IMR-90 (cell line): ENCODE measurements around the gene GAL. TPM values are rescaled to one million over a fixed set of nuclear protein-coding genes. Genes with fewer than 3 reads are reported as not detected.

Source experiments
- ATAC-seq: fragments of 200-7000 bp; cut with Tn5 transposase; 2 replicates; pipeline ENCODE4 v1.9.1; 2020; ENCODE audit warnings: low read depth, mild to moderate bottlenecking, moderate library complexity
- BruUV-seq: library from RNA; stranded (reverse); fragments of 400-500 nt; replicated peaks from 2 replicates; lab custom pipeline; 2021; lab: Mats Ljungman, UMichigan
- CTCF ChIA-PET: fragments of 300-600 bp; formaldehyde crosslinking; extraction: SDS; loops from one replicate; lab custom pipeline; 2021; ENCODE audit warnings: antibody characterized with exemption; lab: Yijun Ruan, JAX
- POLR2A ChIA-PET: fragments of 300-600 bp; sonication (Branson Sonifier 250); formaldehyde crosslinking; loops from one replicate; lab custom pipeline; 2022; ENCODE audit warnings: antibody characterized with exemption; ENCODE audit not compliant: unreplicated experiment; lab: Charles Lee
- DNase-seq: peaks from one replicate; pipeline ENCODE4 v3.0.0; 2013
- H2AFZ ChIP-seq: replicated peaks from 2 replicates; pipeline ENCODE3; 2013; ENCODE audit warnings: low read length, mild to moderate bottlenecking; ENCODE audit not compliant: poor library complexity
- H2AK5ac ChIP-seq: 2 replicates; pipeline ENCODE4 v1.6.1; 2013; ENCODE audit warnings: low read depth, low read length, inconsistent platforms
- H2AK9ac ChIP-seq: replicated peaks from 2 replicates; pipeline ENCODE3; 2013; ENCODE audit warnings: mild to moderate bottlenecking, low read depth, low read length, moderate library complexity; ENCODE audit not compliant: poor library complexity
- H2BK120ac ChIP-seq: 2 replicates; pipeline ENCODE4 v1.6.1; 2013; ENCODE audit warnings: low read depth, low read length, inconsistent platforms
- H2BK15ac ChIP-seq: 3 replicates; pipeline ENCODE4 v1.6.1; 2013; ENCODE audit warnings: low read depth, low read length, inconsistent platforms
- H2BK20ac ChIP-seq: 2 replicates; pipeline ENCODE4 v1.6.1; 2013; ENCODE audit warnings: low read depth, mild to moderate bottlenecking, inconsistent platforms, low read length, moderate library complexity
- H2BK5ac ChIP-seq: 2 replicates; pipeline ENCODE4 v1.6.1; 2013; ENCODE audit warnings: mild to moderate bottlenecking, low read depth, low read length, inconsistent platforms; ENCODE audit not compliant: poor library complexity, severe bottlenecking
- H3K14ac ChIP-seq: replicated peaks from 2 replicates; pipeline ENCODE4 v1.6.1; 2013; ENCODE audit warnings: low read depth, low read length, inconsistent platforms
- H3K18ac ChIP-seq: 2 replicates; pipeline ENCODE4 v1.6.1; 2013; ENCODE audit warnings: low read depth, low read length, control low read depth
- H3K23ac ChIP-seq: 2 replicates; pipeline ENCODE4 v1.6.1; 2013; ENCODE audit warnings: low read depth, low read length, inconsistent platforms
- H3K27ac ChIP-seq: 2 replicates; pipeline ENCODE4 v1.5.1; 2013; ENCODE audit warnings: mild to moderate bottlenecking, control low read depth, low read length; ENCODE audit not compliant: insufficient read depth
- H3K27me3 ChIP-seq: 2 replicates; pipeline ENCODE4 v1.6.1; 2013; ENCODE audit warnings: low read length; ENCODE audit not compliant: control insufficient read depth, insufficient read depth
- H3K36me3 ChIP-seq: 2 replicates; pipeline ENCODE4 v1.6.1; 2013; ENCODE audit warnings: low read length, mixed read lengths; ENCODE audit not compliant: control insufficient read depth, insufficient read depth
- H3K4ac ChIP-seq: 2 replicates; pipeline ENCODE4 v1.6.1; 2013; ENCODE audit warnings: low read depth, low read length, inconsistent platforms
- H3K4me1 ChIP-seq: 2 replicates; pipeline ENCODE4 v1.6.1; 2013; ENCODE audit warnings: low read length, mixed read lengths; ENCODE audit not compliant: control insufficient read depth, insufficient read depth
- H3K4me2 ChIP-seq: 2 replicates; pipeline ENCODE4 v1.6.1; 2013; ENCODE audit warnings: low read depth, mild to moderate bottlenecking, control low read depth, low read length, moderate library complexity
- H3K4me3 ChIP-seq: 2 replicates; pipeline ENCODE4 v1.5.1; 2013; ENCODE audit warnings: low read depth, mild to moderate bottlenecking, control low read depth, low read length, moderate library complexity; ENCODE audit not compliant: insufficient read depth
- H3K56ac ChIP-seq: 2 replicates; pipeline ENCODE4 v1.6.1; 2013; ENCODE audit warnings: low read length, inconsistent platforms; ENCODE audit not compliant: insufficient read depth; ENCODE audit errors: extremely low read depth
- H3K79me1 ChIP-seq, 2 experiments: 2 replicates each; pipeline ENCODE4 v1.6.1; 2013; ENCODE audit warnings: low read length in 2 of 2, inconsistent platforms in 1 of 2, low read depth in 1 of 2
- H3K9ac ChIP-seq: 2 replicates; pipeline ENCODE4 v1.6.1; 2013; ENCODE audit warnings: low read depth, low read length, control low read depth
- H3K9me1 ChIP-seq: 2 replicates; pipeline ENCODE4 v1.6.1; 2013; ENCODE audit warnings: low read length, inconsistent platforms; ENCODE audit not compliant: insufficient read depth
- H3K9me3 ChIP-seq: 2 replicates; pipeline ENCODE4 v1.6.1; 2013; ENCODE audit warnings: low read length; ENCODE audit not compliant: control insufficient read depth, insufficient read depth
- H4K20me1 ChIP-seq: 2 replicates; pipeline ENCODE4 v1.6.1; 2013; ENCODE audit warnings: low read length, inconsistent platforms; ENCODE audit not compliant: insufficient read depth
- H4K5ac ChIP-seq: 2 replicates; pipeline ENCODE4 v1.6.1; 2013; ENCODE audit warnings: mild to moderate bottlenecking, low read depth, low read length, control low read depth
- H4K8ac ChIP-seq, 2 experiments: 2 replicates each; pipeline ENCODE4 v1.6.1; 2013; ENCODE audit warnings: low read depth in 2 of 2, low read length in 2 of 2, control low read depth in 1 of 2, inconsistent platforms in 1 of 2
- H4K91ac ChIP-seq: 2 replicates; pipeline ENCODE4 v1.6.1; 2013; ENCODE audit warnings: low read depth, low read length, inconsistent platforms; ENCODE audit not compliant: insufficient read depth
- BHLHE40 ChIP-seq: fragments of 150-350 bp; IDR thresholded peaks from 2 replicates; pipeline ENCODE4 v1.6.1; 2016; ENCODE audit warnings: mild to moderate bottlenecking, low read depth, low read length
- CEBPB ChIP-seq: IDR thresholded peaks from 2 replicates; pipeline ENCODE4 v1.6.1; 2012; ENCODE audit warnings: low read depth, low read length, improper control_type of control experiment
- CHD1 ChIP-seq: IDR thresholded peaks from 2 replicates; pipeline ENCODE4 v1.6.1; 2012; ENCODE audit warnings: low read depth, low read length, improper control_type of control experiment
- FOS ChIP-seq: fragments of 150-350 bp; IDR thresholded peaks from 2 replicates; pipeline ENCODE4 v1.6.1; 2016; ENCODE audit warnings: low read depth, low read length
- MAFK ChIP-seq: IDR thresholded peaks from 2 replicates; pipeline ENCODE4 v1.6.1; 2012; ENCODE audit warnings: low read depth, low read length, improper control_type of control experiment
- MAZ ChIP-seq: IDR thresholded peaks from 2 replicates; pipeline ENCODE4 v1.6.1; 2012; ENCODE audit warnings: low read depth, mild to moderate bottlenecking, low read length, improper control_type of control experiment, moderate library complexity, borderline replicate concordance
- MXI1 ChIP-seq: IDR thresholded peaks from 2 replicates; pipeline ENCODE4 v1.6.1; 2012; ENCODE audit warnings: low read depth, mild to moderate bottlenecking, low read length, moderate library complexity, borderline replicate concordance
- NFE2L2 ChIP-seq: fragments of 150-350 bp; IDR thresholded peaks from 2 replicates; pipeline ENCODE4 v1.6.1; 2016; ENCODE audit warnings: low read depth, mild to moderate bottlenecking, low read length
- POLR2A ChIP-seq: IDR thresholded peaks from 2 replicates; pipeline ENCODE4 v1.6.1; 2012; ENCODE audit warnings: mild to moderate bottlenecking, low read depth, low read length
- RAD21 ChIP-seq: IDR thresholded peaks from 2 replicates; pipeline ENCODE4 v1.6.1; 2012; ENCODE audit warnings: low read length, improper control_type of control experiment
- RCOR1 ChIP-seq: IDR thresholded peaks from 2 replicates; pipeline ENCODE4 v1.6.1; 2012; ENCODE audit warnings: mild to moderate bottlenecking, low read length, improper control_type of control experiment; ENCODE audit not compliant: insufficient replicate concordance
- SMC3 ChIP-seq: fragments of 150-350 bp; IDR thresholded peaks from 2 replicates; pipeline ENCODE4 v1.6.1; 2016; ENCODE audit warnings: low read depth, mild to moderate bottlenecking, antibody characterized with exemption, low read length, moderate library complexity
- USF2 ChIP-seq: fragments of 150-350 bp; IDR thresholded peaks from 2 replicates; pipeline ENCODE4 v1.6.1; 2017; ENCODE audit warnings: mild to moderate bottlenecking, antibody characterized with exemption, low read length, low read depth
- WGBS, 2 experiments: methylation state at CpG; one replicate each; pipeline versions ENCODE4 v1.1.5 to v1.1.7; 2013; ENCODE audit warnings: missing lambda C conversion rate in 2 of 2; ENCODE audit not compliant: insufficient read length in 1 of 2; ENCODE audit errors: extremely low coverage in 2 of 2; 5-methylcytosine and 5-hydroxymethylcytosine counted together
- dilution Hi-C: fragments of 300-500 bp; cut with HindIII; formaldehyde crosslinking; loops from one replicate; pipeline ENCODE4 v1.14.3; 2018; ENCODE audit warnings: low sequenced_read_pairs; ENCODE audit not compliant: unreplicated experiment
- in situ Hi-C: fragments of 300-500 bp; cut with MboI; formaldehyde crosslinking; loops from 3 replicates; pipeline ENCODE4 v1.14.3; 2019; ENCODE audit warnings: low sequenced_read_pairs, inconsistent platforms, mixed read lengths
- intact Hi-C: fragments of 100-400 bp; cut with micrococcal nuclease; formaldehyde crosslinking; loops from 2 replicates; pipeline ENCODE4 v1.10.0; 2022
- polyA plus RNA-seq, 3 experiments: library from polyadenylated mRNA; depleted of rRNA; stranded (reverse); fragments of >200 nt; gene quantifications; 2 replicates each; pipeline ENCODE4 v1.2.3, GENCODE V29; 2012; ENCODE audit warnings: low replicate concordance in 1 of 3
- total RNA-seq: library from RNA; depleted of rRNA; stranded (reverse); fragments of >200 nt; gene quantifications from 2 replicates; pipeline ENCODE4 v1.2.3, GENCODE V29; 2012
- TF ChIP-seq, protein P1 (sequence below): fragments of 150-350 bp; IDR thresholded peaks from 2 replicates; pipeline ENCODE4 v1.6.1; 2016; ENCODE audit warnings: low read depth, mild to moderate bottlenecking, low read length, moderate library complexity, borderline replicate concordance

GAL gene
- total and polyA plus RNA-seq, 2 of the 4 experiments (the other 2 are of a cell fraction): 2.0 TPM; not detected in 1

DNA sequence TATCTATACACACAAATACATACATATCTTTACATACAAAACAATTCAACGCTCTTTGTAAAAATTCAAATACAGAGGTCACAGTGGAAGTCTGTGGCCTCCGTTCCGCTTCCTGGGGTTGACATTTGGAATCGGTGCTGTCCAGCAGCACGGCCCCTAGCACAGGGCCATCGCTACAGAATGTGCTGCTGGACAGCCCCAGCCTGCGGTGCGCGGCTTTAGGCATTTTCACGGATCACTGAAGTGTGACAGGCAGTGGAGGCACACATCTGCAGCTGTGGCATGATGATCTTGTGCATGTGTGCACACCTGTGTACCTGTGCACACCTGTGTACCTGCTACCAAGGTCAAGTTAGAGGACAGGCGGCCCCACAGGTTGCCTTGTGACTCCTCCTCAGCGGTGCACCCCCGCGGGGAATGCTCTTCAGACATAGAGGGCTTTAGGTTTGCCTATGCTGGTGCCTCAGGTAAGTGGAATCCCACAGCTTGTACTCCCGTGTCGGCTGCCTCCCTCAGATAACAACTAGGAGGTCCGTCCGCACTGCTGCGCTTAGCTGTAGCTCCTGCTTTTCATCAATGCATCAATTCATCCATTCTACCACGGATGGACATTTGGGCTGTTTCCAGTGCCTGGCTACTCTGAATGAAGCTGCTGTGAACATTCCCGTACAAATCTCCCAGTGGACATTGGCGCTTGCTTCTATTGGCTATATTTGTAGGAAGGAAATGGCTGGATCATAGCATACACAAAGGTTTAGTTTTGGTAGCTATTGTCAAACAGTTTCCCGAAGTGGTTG lies 29.9 kb downstream of the GAL start (continued):
- no peak for TF ChIP-seq MXI1

DNA sequence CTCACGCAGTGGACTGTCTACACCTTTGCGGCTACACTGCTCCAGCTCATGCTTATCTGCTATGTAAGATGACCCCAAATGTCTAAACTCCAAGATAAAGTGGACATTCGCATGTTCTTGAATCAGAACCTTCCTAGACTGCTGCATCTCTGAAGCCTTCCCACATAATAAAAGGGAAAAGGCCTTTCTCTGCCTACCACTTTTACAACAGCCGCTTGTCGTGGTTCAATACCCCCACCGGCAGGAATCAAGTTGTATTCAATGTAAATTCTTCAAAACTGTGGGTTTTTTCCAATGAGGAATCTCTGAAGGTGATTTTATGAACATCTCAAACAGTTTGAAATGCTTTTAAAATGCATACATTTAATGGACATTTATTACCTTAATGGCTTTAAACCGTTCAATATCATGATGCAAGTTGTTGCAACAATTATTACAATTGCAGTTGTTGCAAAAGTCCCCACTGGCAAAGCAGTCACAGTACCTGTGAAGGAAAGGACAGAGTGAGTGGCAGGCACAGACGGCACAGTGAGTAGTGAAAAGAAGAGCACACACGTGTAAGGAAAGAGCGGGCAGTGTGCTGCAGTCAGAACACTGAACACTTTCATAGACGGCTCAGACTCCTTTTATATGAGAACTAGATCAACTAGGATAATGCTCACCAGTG lies 31.2 kb downstream of the GAL start:
- no peak overlapping the region for H2AK5ac ChIP-seq
- H3K4me3 ChIP-seq: no peak overlapping the region
- no peak overlapping the region for H3K14ac ChIP-seq
- no peaks in the 10 kb centered on the region; the same call in 1 of the 2 replicates for H3K9me1 ChIP-seq
- H3K18ac ChIP-seq: no peak overlapping the region
- ATAC-seq (no peak), DNase-seq (no peak)
- no peak overlapping the region for H2BK120ac ChIP-seq
- no peak overlapping the region for H3K9ac ChIP-seq
- no peaks in the 10 kb centered on the region for H3K79me1 ChIP-seq
- BruUV-seq: no TSS peak
- no peak overlapping the region for H2BK5ac ChIP-seq
- H4K20me1 ChIP-seq: no peaks in the 10 kb centered on the region; the same call in 1 of the 2 replicates
- H3K36me3 ChIP-seq: no peaks in the 10 kb centered on the region
- H4K91ac ChIP-seq: no peak overlapping the region
- H3K4ac ChIP-seq: no peak overlapping the region
- H2AFZ ChIP-seq: no peak overlapping the region
- H2BK20ac ChIP-seq: no peak overlapping the region
- H4K8ac ChIP-seq: no peak overlapping the region
- dilution Hi-C loops (no loop called here), in situ Hi-C loops (no loop called here), intact Hi-C loops (no loop called here)
- H3K56ac ChIP-seq: no peak overlapping the region
- no peak overlapping the region for H3K27ac ChIP-seq
- ChIA-PET POLR2A (no interaction called here), CTCF (no interaction called here)
- no peak overlapping the region for H2AK9ac ChIP-seq
- H3K9me3 ChIP-seq: peaks cover 16% of the 10 kb centered on the region
- H2BK15ac ChIP-seq: no peak overlapping the region
- H3K4me2 ChIP-seq: no peak overlapping the region
- no CpG with 5 or more reads among the region's 11 CpGs for WGBS, 2 experiments
- no peak overlapping the region for H4K5ac ChIP-seq
- no peaks in the 10 kb centered on the region for H3K4me1 ChIP-seq
- no peak overlapping the region for H3K23ac ChIP-seq
- peaks cover 59% of the 10 kb centered on the region for H3K27me3 ChIP-seq
- TF ChIP-seq NFE2L2: no peak
- no peak for TF ChIP-seq FOS
- TF ChIP-seq CHD1: no peak
- TF ChIP-seq RAD21: no peak
- TF ChIP-seq POLR2A: no peak
- TF ChIP-seq, protein P1, sequence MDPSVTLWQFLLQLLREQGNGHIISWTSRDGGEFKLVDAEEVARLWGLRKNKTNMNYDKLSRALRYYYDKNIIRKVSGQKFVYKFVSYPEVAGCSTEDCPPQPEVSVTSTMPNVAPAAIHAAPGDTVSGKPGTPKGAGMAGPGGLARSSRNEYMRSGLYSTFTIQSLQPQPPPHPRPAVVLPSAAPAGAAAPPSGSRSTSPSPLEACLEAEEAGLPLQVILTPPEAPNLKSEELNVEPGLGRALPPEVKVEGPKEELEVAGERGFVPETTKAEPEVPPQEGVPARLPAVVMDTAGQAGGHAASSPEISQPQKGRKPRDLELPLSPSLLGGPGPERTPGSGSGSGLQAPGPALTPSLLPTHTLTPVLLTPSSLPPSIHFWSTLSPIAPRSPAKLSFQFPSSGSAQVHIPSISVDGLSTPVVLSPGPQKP: no peak
- no peak for TF ChIP-seq SMC3
- no peak for TF ChIP-seq CEBPB
- no peak for TF ChIP-seq MAFK
- TF ChIP-seq MAZ: no peak
- no peak for TF ChIP-seq BHLHE40
- TF ChIP-seq MXI1: no peak
- TF ChIP-seq USF2: no peak
- TF ChIP-seq RCOR1: no peak
